Measurements from ENCODE around the gene SETD4.

GRCh38 chr21:36087362-36088138 lies 27.2 kb upstream of the SETD4 start:
- no peak for TF ChIP-seq CTCF (IDR thresholded peaks at IDR 0.05)
- no peak for TF ChIP-seq POLR2A (IDR thresholded peaks at IDR 0.05)

All from tibial nerve (tissue), 3 donors.